MG63 (cell line): ENCODE results near the gene LDLRAD4. TPM values are rescaled to one million over a fixed set of nuclear protein-coding genes. Genes with fewer than 3 reads are reported as not detected.

Experiments
- DNase-seq: peaks from one replicate; pipeline ENCODE4 v3.0.0-alpha.2; 2020
- H3K27me3 ChIP-seq: fragments of 250-450 bp; sonication (Bioruptor Pico); 2 replicates; pipeline ENCODE4 v1.5.1; 2020; ENCODE audit warnings: mild to moderate bottlenecking, moderate library complexity
- H3K36me3 ChIP-seq: fragments of 250-450 bp; sonication (Bioruptor Pico); 2 replicates; pipeline ENCODE4 v1.5.1; 2020; ENCODE audit warnings: mild to moderate bottlenecking, moderate library complexity
- H3K4me3 ChIP-seq: fragments of 250-450 bp; sonication (Bioruptor Pico); 2 replicates; pipeline ENCODE4 v1.5.1; 2020; ENCODE audit warnings: mild to moderate bottlenecking, moderate library complexity
- H3K9me3 ChIP-seq: fragments of 250-450 bp; sonication (Bioruptor Pico); 2 replicates; pipeline ENCODE4 v1.5.1; 2020; ENCODE audit warnings: mild to moderate bottlenecking, moderate library complexity
- total RNA-seq: library from RNA; depleted of rRNA; stranded (reverse); fragments of >200 nt; shearing (Covaris generic); gene quantifications from 2 replicates; pipeline ENCODE4 v1.2.3, GENCODE V29; 2014; ENCODE audit warnings: low replicate concordance

Gene LDLRAD4
- total RNA-seq, 1 experiment from 2014 or later, result 0.36 TPM

GRCh38 chr18:13295894-13296293, 77.3 kb downstream of the LDLRAD4 start:
- H3K27me3 ChIP-seq, result no peaks in the 10 kb centered on the region
- no peaks in the 10 kb centered on the region for H3K9me3 ChIP-seq
- H3K4me3 ChIP-seq, result no peak overlapping the region
- DNase-seq, result no peak
- no peaks in the 10 kb centered on the region for H3K36me3 ChIP-seq

- DNase-seq, result no peak
- no peak overlapping the region for H3K4me3 ChIP-seq
- H3K9me3 ChIP-seq, result no peaks in the 10 kb centered on the region
- H3K27me3 ChIP-seq, result no peaks in the 10 kb centered on the region
- no peaks in the 10 kb centered on the region for H3K36me3 ChIP-seq
These were observed 78.5 kb downstream of the LDLRAD4 start for GRCh38 chr18:13296867-13297574.

- no peaks in the 10 kb centered on the region for H3K36me3 ChIP-seq
- H3K4me3 ChIP-seq, result no peak overlapping the region
- no peaks in the 10 kb centered on the region for H3K27me3 ChIP-seq
- no peak for DNase-seq
- H3K9me3 ChIP-seq, result no peaks in the 10 kb centered on the region
These were observed 79.7 kb downstream of the LDLRAD4 start for GRCh38 chr18:13298262-13298661.

- Histone ChIP-seq H3K27me3 (no peaks in the 10 kb centered on the region), H3K4me3 (no peak overlapping the region), H3K9me3 (no peaks in the 10 kb centered on the region), H3K36me3 (no peaks in the 10 kb centered on the region)
- DNase-seq, result no peak
These were observed 81.5 kb downstream of the LDLRAD4 start for GRCh38 chr18:13300029-13300428.

GRCh38 chr18:13300796-13301195, 82.2 kb downstream of the LDLRAD4 start:
- Histone ChIP-seq H3K27me3 (no peaks in the 10 kb centered on the region), H3K36me3 (no peaks in the 10 kb centered on the region), H3K9me3 (no peaks in the 10 kb centered on the region; the same call in 1 of the 2 replicates), H3K4me3 (no peak overlapping the region)
- DNase-seq, result no peak

- H3K4me3 ChIP-seq, result no peak overlapping the region
- no peak for DNase-seq
- H3K9me3 ChIP-seq, result no peaks in the 10 kb centered on the region; the same call in 1 of the 2 replicates
- H3K27me3 ChIP-seq, result no peaks in the 10 kb centered on the region
- no peaks in the 10 kb centered on the region for H3K36me3 ChIP-seq
These were observed 83.5 kb downstream of the LDLRAD4 start for GRCh38 chr18:13302040-13302439.

GRCh38 chr18:13302457-13303225, 84.1 kb downstream of the LDLRAD4 start:
- Histone ChIP-seq H3K9me3 (no peaks in the 10 kb centered on the region; the same call in 1 of the 2 replicates), H3K27me3 (no peaks in the 10 kb centered on the region), H3K4me3 (no peak overlapping the region), H3K36me3 (no peaks in the 10 kb centered on the region)
- DNase-seq, result no peak

GRCh38 chr18:13303756-13304364, 85.3 kb downstream of the LDLRAD4 start:
- Histone ChIP-seq H3K36me3 (no peaks in the 10 kb centered on the region), H3K27me3 (no peaks in the 10 kb centered on the region), H3K9me3 (no peaks in the 10 kb centered on the region; the same call in 1 of the 2 replicates), H3K4me3 (no peak overlapping the region)
- no peak for DNase-seq

GRCh38 chr18:13305301-13305700, 86.7 kb downstream of the LDLRAD4 start:
- H3K27me3 ChIP-seq, result no peaks in the 10 kb centered on the region
- no peak overlapping the region for H3K4me3 ChIP-seq
- no peaks in the 10 kb centered on the region; the same call in 1 of the 2 replicates for H3K9me3 ChIP-seq
- no peak for DNase-seq
- H3K36me3 ChIP-seq, result no peaks in the 10 kb centered on the region

GRCh38 chr18:13306583-13306982, 88.0 kb downstream of the LDLRAD4 start:
- H3K9me3 ChIP-seq, result no peaks in the 10 kb centered on the region; the same call in 1 of the 2 replicates
- no peaks in the 10 kb centered on the region for H3K36me3 ChIP-seq
- DNase-seq, result no peak
- H3K4me3 ChIP-seq, result no peak overlapping the region
- no peaks in the 10 kb centered on the region for H3K27me3 ChIP-seq

GRCh38 chr18:13308369-13308768, 89.8 kb downstream of the LDLRAD4 start:
- DNase-seq, result no peak
- Histone ChIP-seq H3K4me3 (no peak overlapping the region), H3K27me3 (no peaks in the 10 kb centered on the region), H3K9me3 (no peaks in the 10 kb centered on the region; the same call in 1 of the 2 replicates), H3K36me3 (no peaks in the 10 kb centered on the region)

- Histone ChIP-seq H3K9me3 (no peaks in the 10 kb centered on the region; the same call in 1 of the 2 replicates), H3K36me3 (no peaks in the 10 kb centered on the region), H3K4me3 (no peak overlapping the region), H3K27me3 (no peaks in the 10 kb centered on the region)
- DNase-seq, result no peak
These were observed 90.6 kb downstream of the LDLRAD4 start for GRCh38 chr18:13309031-13309747.

- Histone ChIP-seq H3K36me3 (no peaks in the 10 kb centered on the region), H3K27me3 (no peaks in the 10 kb centered on the region), H3K4me3 (no peak overlapping the region), H3K9me3 (no peaks in the 10 kb centered on the region; the same call in 1 of the 2 replicates)
- no peak for DNase-seq
These were observed 91.4 kb downstream of the LDLRAD4 start for GRCh38 chr18:13309748-13310670.

- H3K36me3 ChIP-seq, result no peaks in the 10 kb centered on the region
- DNase-seq, result no peak
- H3K27me3 ChIP-seq, result no peaks in the 10 kb centered on the region
- peaks cover 4% of the 10 kb centered on the region for H3K9me3 ChIP-seq
- no peak overlapping the region for H3K4me3 ChIP-seq
These were observed 92.6 kb downstream of the LDLRAD4 start for GRCh38 chr18:13311193-13311592.

GRCh38 chr18:13312515-13312914, 94.0 kb downstream of the LDLRAD4 start:
- DNase-seq, result no peak
- Histone ChIP-seq H3K36me3 (no peaks in the 10 kb centered on the region), H3K9me3 (peaks cover 5% of the 10 kb centered on the region), H3K27me3 (no peaks in the 10 kb centered on the region), H3K4me3 (no peak overlapping the region)
